Activated T-cell treated with anti-CD3 and anti-CD28 coated beads, Interleukin-2, amount 50 U/mL, for 48 hours (primary cell): ENCODE data around the gene NPRL2.
"Not testable (repeated sequence)": the region's sequence is repeated elsewhere in the genome, so short reads cannot be mapped to it uniquely, and the experiment has no call there.

Experiments
- DNase-seq, 2 experiments: peaks; one replicate each; pipeline ENCODE4 v3.0.0-alpha.2; 2020

Gene NPRL2

DNA sequence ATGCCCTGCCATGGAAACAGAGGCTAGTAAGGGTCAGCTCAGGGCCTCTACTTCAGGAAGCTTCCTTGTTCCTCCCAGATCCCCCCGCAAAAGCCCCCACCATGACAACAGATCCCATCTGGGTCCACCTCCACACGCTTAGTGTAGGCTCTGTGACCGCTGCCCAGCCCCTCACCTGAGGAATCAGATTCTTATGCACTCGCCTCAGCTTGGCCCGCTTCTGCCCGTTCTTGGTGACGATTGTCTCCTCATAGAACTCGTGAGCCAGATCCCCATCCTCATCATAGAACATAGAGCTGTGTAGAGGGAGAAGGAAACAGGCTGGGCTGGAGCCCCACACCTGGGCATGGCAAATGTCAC is 24.4 kb downstream of the NPRL2 start:
- DNase-seq: no peak

DNA sequence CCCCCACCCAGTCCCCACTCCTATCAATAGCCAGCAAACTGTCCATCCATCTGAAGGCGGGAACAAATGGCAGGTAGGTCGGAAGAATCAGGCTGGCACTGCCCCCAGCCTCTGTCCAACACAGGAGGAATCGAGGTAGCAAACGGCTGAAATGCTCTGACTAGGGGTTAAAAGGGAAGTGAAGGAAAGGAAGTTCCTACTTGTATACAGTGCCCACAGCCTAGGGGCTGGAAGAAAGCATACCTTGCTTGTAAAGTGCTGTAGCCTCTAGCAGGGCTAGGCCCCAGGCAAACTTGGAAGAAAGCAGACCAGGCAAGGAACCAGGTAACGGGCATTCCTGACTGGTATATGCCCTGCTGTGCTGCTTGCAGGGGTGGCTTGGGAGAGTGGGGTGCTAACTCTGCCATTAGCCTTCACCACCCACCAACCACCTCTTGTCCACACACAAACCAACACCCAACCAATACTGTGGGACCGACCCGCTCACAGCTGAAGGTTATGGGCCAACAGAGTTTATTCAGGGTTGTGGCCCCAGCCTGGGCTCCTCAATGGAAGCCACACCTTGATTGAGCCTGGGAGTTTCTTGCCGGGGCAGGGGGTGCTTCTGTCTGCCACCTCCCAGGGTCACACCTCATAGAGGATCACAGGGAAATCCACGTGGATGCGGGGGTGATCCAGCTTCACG is 24.9 kb downstream of the NPRL2 start:
- no peak for DNase-seq

DNA sequence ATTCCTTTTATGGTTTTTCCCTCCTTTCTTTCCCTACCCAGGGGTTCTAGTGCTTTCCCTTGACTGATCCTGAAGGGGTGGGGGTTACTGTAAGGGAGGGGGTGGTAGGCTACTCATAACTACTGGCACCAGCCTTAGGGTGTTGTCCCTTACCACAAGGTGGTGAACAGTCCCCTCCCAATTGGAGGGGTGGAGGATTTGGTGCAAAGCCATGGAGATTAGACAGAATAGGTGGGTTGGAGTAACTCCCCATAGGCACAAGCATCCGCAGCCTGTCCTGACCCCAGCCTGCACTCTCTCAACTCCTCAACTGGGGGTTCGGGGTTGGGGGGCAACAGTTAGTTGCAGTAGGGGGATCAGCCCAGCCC is 25.5 kb downstream of the NPRL2 start:
- DNase-seq: no peak

DNA sequence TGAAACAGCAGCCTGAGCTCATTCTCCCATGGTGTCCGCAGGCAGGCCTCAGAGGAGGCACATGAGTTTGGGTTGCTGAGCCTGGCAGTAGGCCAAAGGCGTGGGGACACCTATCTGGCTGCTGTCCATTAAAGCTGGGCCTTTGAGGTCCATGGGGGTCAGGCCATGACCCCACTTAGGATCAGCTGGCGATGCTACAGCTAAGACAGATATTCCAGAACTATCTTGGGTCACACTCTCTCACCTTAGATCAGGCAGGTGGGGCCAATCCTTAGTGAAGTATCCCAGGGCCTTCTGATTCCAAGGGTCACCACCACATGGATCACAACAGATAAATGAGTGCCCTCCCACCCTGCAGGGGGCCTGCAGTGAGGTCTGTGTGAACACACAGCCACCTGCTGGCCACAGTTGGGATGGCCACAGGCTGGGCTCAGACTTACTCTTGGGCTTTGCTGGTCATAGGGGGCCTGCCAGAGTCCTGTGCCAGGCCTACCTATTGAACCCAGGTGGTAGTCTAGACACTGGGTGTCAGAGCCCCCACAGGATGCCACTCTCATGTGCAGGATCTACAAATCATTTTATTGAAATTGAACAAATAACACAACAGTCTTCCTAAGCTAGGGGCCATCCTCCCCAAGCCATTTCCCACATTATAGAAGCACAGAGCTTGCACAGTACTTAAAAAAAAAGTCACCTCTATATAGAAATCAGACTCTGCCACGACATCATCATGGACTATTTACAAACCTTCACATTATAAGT is 26.0 kb downstream of the NPRL2 start:
- peak; percentile 81 to 82 for DNase-seq

DNA sequence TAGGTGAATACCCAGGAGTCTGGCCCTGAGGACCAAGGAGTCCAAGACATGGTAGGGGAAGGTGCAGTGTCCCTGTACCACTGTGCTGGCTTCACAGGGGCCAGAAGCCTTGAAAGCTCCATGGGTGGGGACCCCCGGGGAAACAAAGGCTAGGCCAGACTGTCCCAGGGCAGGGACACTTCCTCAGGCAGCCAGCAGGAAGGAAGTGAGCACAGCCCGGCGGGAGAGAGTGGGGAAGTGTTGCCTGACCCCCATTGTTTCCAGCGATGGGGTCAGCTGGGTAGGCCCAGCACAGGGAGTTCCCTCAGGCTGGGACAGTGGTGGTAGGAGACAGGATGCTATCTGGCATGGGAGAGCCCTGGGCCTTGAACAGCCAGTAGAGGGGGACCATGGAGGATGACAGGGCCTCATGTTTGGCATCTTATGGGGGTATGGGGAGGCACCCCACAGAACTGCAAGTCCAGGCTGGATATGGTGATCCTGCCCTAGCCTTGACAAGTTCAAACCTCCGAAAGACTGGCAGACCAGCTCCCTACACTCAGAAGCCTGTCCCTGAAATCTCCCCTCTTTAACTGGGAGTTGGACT is 26.9 kb downstream of the NPRL2 start:
- no peak for DNase-seq

DNA sequence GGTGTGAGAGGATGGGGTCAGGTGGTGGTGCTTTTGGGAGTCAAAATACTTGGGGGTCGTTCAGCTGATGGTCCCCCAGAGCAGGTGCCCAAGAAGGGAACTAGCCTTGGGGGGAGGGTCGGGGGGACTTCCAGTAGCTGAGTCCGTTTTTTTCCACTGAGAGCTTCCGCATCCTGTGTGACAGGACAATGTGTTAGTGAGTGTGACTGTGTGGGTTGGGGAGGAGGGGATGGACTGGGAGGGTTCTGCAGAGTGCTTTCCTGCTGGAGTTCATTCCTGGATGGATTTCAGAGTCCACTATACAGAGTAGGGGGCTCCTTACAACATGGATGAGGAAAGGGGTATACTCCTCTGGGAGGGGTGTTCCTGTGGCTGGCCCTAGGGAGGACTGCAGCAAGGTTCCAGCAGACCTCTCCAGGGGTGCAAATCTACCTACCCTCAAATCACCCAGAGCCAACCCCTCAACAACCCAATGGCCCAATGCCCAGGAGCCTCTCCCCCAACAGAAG is 27.4 kb downstream of the NPRL2 start:
- DNase-seq: no peak

DNA sequence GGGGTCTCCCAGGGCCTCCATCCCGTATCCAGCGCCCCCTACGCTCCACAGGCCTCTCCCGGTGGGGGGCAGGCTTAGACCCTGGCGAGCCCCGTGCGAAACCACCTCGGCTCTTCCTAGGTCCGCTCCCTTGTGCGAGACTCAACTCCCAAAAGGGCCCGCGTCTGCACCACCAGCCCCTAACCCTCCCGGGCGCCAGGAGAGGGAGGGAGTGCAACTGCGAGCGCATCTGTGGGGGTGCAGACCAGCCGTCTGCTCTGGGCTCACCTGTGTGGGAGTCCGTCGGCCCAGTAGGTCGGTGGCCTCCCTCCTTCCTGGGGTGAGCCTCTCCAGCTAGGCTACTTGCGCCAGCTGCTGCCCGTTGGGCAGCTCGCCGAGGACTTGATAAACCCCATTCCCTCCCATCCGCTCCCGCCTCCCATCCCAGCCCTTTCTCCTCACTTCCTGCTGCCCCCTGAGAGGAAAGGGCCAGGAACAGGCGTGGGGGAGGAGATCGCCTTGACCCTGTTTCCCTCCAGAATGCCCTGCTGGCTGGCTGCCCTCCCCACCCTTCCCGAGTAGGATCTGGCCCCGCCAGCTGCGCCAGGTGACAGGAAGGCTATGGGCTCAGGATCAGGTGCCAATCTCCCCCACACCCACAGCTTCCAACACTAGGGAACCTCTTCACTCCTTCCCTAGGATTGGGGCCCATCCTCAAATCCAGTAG is 28.0 kb downstream of the NPRL2 start, which contains the start of gene HYAL2:
Gene HYAL2, minus strand, starts transcription at position 360 of the 706 bp plus-strand sequence. CDS start 2,256 bp downstream, outside the sequence.
- DNase-seq: no peak

DNA sequence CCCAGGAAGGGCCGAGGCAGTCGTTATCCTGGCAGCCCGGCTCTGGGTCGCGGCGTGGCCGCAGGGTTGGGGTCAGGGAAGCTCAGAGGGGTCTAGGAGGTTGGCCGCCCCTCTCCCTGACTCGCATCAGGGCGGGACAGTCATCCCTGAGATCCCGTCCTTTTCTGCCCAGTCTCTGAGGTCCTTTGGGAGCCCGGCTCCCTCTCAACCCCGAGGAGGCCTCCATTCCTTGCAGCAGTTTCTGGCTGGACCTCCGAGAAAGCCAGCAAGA is 28.5 kb downstream of the NPRL2 start:
- DNase-seq: no peak

DNA sequence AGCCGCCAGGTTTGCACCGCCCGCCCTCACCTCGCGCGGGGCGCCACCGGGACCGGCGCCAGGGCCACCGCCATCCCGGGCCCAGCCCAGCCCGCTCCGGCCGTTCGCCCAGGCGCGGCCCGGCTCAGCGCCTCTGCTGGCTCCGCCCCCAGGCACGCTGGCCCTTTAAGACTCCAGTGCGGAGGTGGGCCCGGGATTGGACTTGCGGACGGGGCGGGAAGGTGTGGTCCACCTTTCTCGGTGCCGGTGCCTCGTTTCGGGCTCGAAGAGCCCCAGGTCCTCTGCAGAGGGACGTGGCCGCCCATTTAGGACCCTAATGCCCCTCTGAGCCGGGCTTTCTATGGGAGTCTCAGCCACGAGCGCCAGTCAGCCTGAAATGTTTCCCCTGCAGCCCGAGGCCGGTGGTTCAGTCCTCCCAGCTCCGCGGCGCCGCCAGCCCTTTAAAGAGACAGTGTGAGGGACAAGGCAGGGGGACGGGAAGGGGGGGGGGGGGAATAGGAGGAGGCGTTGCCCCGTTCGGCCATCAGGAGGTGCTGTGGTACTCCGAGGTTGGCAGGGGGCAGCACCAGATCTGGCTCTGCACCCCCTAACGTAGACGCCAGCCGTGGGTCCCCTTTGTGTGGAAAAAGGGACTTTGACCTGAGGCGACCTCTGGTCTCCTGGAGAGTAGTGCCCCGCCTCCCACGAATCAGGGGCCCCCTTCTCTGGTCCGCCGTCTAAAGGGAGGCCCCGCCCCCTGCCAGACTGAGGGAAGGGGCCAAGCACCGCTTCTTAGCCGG is 29.1 kb downstream of the NPRL2 start:
- peak; percentile 92 for DNase-seq

DNA sequence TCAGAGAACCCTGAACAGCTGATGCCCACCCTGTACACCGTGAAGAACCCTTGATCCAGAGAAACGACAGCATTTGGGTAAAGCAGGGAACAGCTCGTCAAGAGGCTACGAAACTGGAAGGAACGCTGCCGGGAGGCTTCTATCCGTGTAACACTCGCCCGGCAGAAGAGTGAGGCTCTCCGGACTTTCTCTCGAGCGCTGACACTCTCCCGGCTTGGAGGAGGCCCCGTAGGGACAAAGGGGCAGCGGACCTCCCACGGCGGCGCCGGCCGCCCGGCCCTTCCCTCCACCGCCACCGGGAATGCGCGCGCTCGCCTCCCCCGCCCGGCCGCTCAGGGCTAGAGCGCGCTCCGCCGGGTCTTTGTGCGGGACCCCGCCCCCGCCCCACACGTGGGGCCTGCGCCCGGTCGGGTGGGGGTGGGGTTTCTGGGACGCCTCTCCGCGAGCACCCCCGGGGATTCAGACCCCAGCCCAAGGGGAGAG is 29.7 kb downstream of the NPRL2 start:
- no peak for DNase-seq

DNA sequence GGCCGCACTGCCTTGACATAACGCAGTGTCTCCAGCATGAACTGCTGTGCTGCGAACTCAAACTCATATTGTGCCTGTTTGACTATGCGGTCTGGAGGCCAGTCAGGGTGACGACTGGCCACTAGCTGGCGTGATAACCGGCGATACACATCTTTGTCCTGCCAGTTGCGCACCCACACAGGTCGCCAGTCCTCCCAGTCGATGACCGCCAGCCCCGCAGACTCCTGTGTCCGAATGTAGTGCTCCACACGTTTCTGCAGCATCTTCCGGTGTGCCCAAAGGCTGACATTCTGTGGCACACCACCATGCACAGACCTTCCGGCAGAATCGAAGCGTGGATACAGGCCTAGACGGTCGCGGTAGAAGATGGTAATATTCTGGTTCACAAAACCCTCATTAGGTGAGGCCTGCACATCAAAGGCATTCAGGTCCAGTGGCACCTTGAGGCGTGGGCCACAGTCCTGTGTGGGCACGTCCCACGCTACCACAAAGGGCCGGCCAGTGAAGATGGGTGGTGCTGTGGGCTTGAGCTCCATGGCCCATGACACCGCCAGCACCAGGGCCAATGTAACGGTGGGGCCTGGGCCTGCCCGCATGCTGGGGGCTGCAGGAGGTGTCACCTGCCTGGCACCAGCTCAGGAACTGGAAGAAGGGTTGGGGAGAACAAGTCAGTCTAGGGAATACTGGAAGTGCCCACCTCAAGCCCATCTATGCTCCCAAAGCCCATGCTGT is 30.5 kb downstream of the NPRL2 start:
- DNase-seq: no peak

DNA sequence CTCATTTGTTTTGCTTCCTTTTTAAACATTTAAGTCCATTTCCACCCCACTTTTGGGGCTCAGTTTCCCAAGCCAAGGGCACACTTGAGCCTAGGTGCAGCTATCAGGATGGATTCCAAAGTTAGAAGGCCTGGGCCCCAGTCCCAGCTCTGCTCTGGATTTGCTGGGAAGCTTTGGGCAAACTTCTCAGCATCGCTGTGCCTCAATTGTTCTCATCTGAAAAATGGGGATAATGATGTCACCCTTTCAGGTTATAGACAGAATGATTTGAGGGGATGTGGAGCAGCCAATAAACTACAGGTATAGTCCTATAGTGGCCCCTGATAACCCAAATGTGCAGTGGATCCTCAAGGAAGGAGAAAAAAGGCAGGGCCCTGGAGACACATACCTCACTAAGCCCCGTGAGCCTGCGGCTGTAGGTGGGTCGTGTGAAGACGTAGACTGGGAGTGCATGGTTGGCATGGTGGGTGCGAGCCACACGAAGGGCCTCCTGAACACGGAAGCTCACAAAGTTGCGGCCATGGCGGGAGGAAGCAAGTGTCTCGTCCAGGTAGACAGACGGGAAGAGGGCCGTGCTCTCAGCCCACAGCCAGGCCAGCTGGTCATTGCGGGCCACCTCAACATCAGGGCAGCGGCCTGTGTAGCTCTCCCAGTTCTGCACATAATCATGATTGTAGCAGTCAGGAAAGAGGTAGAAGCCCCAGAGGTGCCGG is 31.2 kb downstream of the NPRL2 start:
- no peak for DNase-seq

DNA sequence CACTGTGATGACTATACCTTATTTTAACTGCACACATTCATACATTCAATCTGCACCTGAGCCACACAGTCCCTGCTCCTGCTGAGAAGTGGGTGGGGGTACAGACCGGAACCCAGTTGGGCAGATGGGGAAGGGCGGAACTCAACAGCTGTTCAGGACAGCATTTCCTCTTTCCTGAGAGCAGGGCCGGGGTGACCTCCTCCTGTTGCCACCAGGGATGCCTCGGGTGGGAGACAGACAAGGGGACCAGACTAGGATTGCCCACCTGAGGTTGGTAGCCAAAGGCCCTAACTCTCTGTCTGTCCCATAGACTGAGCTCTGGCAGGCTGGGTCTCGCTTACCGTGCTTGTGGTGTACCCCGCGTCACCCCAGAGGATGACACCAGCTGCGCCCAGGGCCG is 32.0 kb downstream of the NPRL2 start:
- DNase-seq: no peak

DNA sequence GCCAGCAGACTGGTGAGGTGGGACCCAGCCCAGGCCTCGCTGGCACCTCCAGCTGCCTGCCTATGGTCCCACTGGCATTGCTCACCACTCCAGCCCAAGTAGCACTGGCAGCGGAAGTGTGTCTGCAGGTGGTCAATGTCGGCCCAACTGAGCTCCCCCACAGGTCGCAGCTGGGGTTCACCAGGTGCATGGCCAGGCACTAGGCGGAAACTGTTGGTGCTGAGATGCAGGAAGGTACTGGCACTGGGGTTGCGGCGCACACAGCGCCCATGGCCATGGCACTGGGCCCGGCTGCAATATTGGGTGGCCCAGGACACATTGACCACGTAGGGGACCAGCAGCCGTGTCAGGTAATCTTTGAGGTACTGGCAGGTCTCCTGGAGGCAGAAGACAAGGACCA is 32.4 kb downstream of the NPRL2 start:
- DNase-seq: no peak

DNA sequence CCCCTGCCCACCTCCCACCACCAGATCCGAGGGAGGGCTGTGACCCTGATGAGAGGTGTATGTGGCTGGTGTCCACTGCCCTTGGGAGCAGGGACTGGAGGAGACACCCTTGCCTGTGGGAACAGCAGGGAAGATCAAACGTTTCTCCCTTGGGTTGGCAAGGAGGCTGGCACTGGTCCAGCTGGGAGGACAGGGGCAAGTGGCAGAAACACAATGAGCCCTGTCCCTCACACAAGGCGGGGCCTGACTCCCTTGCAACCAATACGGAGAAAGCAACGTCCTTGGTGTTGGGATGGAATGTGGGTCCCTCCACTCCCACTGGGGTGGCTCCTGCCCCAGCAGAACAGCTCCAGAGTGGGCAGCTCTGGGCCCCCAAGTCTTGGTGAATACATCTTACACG is 33.3 kb downstream of the NPRL2 start:
- no peak for DNase-seq

DNA sequence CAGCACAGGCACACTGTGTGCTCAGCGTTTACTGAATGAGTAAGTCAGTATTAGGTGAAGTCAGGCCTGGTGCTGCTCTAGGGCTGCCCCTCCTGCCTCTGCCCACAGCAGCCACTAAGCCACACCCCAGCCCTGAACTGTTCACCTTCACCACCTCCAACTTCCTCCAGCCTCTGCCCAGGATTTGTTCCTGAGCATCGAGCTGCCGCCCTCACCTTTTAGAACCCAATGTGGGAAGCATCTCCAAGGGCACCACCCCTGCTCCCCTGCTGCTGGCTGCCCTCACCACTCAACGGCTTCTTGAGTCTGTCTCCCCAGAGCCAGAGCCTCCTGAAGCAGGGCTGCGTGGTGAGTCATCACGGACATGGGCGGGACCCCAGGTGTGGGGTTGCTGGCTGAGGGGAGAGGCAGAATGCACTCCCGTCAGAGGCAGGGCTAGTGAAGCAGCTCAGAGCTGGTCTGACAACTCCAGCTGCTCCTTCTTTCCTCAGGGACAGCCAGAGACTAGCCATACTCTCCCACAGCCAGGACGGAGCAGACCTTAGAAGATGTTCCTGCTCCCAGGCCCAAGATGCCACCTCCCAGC is 33.8 kb downstream of the NPRL2 start:
- peak; percentile 62 to 68 for DNase-seq

DNA sequence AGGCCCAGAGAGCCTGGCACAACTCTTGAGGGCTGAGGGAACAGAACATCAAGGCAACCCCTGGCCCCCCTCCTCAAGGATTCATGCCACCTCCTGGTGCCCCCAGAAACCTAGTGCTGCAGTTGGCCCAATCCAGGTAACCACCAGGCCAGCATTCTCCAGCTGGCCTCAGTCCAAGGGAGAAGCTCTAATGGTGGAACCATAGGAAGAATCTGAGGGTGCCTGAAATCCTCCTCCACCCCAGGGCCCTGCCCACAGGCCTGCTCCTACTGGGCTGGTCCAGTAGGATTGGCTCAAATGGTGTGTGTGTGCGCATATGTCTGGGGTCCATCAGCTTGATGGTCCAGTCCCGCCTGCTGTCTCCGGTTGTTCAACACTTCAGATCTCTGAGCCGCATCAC is 35.8 kb downstream of the NPRL2 start:
- no peak for DNase-seq

DNA sequence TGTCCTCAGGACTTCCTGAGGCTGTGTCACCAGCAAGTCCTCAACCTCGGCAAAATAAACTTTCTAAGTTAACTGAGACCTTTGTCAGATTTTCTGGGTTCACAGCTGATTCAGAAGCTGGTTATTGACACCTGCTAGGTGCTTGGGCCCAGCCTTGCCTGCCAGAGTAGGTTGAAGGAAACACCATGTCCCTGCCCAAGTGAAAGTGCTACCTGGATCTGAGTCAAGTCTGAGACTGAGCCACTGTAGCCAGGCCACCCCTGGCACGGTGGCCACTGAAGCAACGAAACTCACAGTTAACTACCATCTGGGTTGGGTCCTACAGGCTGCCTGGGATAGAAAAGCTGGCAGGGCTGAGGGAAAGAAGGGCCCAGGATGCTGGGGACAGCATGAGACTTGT is 36.2 kb downstream of the NPRL2 start:
- no peak for DNase-seq

DNA sequence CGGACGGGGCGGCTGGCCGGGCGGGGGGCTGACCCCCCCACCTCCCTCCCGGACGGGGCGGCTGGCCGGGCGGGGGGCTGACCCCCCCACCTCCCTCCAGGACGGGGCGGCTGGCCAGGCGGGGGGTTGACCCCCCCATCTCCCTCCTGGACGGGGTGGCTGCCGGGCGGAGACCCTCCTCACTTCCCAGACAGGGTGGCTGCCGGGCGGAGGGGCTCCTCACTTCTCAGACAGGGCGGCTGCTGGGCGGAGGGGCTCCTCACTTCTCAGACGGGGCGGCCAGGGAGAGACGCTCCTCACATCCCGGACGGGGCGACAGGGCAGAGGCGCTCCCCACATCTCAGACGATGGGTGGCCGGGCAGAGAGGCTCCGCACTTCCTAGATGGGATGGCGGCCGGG is 38.5 kb downstream of the NPRL2 start:
- not testable (repeated sequence) for DNase-seq

DNA sequence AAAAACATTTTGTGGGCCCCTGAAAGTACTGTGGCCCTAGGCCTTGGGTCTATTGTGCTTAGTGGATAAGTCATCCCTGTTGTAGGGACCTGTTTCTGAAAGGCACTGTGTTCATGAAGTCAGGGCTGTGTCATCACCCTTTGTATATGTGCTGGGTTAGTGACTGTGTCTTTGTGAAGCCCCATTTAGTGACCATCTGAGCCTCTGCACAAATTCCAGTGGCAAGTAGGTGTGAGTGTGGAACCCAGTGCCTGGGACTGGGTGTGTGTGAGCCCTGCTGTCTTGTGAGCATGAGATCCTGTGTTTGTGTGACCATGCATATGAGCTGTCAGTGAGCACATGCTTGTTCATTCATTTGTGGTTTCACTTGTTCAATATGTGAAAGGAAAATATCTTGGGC is 46.0 kb downstream of the NPRL2 start:
- peak in 1 of 2 experiments; percentile 47 for DNase-seq
